ENCODE measurements around the gene PCDHGA11.
"Not testable (repeated sequence)": the region's sequence is repeated elsewhere in the genome, so short reads cannot be mapped to it uniquely, and the experiment has no call there.

The PCDHGA11 gene

GRCh38 chr5:141431286-141431685 is 10.4 kb downstream of the PCDHGA11 start:
- peak; percentile 62 for DNase-seq (ENCODE audit: low spot score)

GRCh38 chr5:141432308-141432707 is 11.5 kb downstream of the PCDHGA11 start:
- DNase-seq (ENCODE audit: low spot score) = not testable (repeated sequence)

More at GRCh38 chr5:141431286-141431685, 10.4 kb downstream of the PCDHGA11 start:
- no peak for TF ChIP-seq CTCF (IDR thresholded peaks at IDR 0.05; ENCODE audit: extremely low read depth, missing control alignments)

GRCh38 chr5:141432726-141433125 is 11.9 kb downstream of the PCDHGA11 start:
- not testable (repeated sequence) for DNase-seq (ENCODE audit: low spot score)

GRCh38 chr5:141434006-141434405 is 13.2 kb downstream of the PCDHGA11 start:
- no peak for DNase-seq (ENCODE audit: low spot score)
- no peak for TF ChIP-seq CTCF (IDR thresholded peaks at IDR 0.05; ENCODE audit: extremely low read depth, missing control alignments)

GRCh38 chr5:141437221-141437620 is 16.4 kb downstream of the PCDHGA11 start:
- DNase-seq (ENCODE audit: low spot score) = no peak
- no peak for TF ChIP-seq CTCF (IDR thresholded peaks at IDR 0.05; ENCODE audit: extremely low read depth, missing control alignments)

- no peak for TF ChIP-seq CTCF (IDR thresholded peaks at IDR 0.05; ENCODE audit: extremely low read depth, missing control alignments)
- no peak for DNase-seq (ENCODE audit: low spot score)
These were observed 18.7 kb downstream of the PCDHGA11 start for GRCh38 chr5:141439411-141440141.

GRCh38 chr5:141440341-141440740 is 19.5 kb downstream of the PCDHGA11 start:
- no peak for DNase-seq (ENCODE audit: low spot score)
- TF ChIP-seq CTCF (IDR thresholded peaks at IDR 0.05; ENCODE audit: extremely low read depth, missing control alignments) = no peak

- no peak for TF ChIP-seq CTCF (IDR thresholded peaks at IDR 0.05; ENCODE audit: extremely low read depth, missing control alignments)
- DNase-seq (ENCODE audit: low spot score) = no peak
These were observed 20.8 kb downstream of the PCDHGA11 start for GRCh38 chr5:141441571-141442170.
